Activated CD4-positive, alpha-beta T cell treated with anti-CD3 and anti-CD28 coated beads, Interleukin-10, Interleukin-2, amounts not matched to agents 100 ng/mL and 50 ng/mL, durations not matched to agents 16 hours and 8 hours (primary cell): Measurements from ENCODE around the gene TH.

ENCODE experiments used
- DNase-seq: peaks from one replicate; pipeline ENCODE4 v3.0.0-alpha.2; 2020

Gene TH

DNA sequence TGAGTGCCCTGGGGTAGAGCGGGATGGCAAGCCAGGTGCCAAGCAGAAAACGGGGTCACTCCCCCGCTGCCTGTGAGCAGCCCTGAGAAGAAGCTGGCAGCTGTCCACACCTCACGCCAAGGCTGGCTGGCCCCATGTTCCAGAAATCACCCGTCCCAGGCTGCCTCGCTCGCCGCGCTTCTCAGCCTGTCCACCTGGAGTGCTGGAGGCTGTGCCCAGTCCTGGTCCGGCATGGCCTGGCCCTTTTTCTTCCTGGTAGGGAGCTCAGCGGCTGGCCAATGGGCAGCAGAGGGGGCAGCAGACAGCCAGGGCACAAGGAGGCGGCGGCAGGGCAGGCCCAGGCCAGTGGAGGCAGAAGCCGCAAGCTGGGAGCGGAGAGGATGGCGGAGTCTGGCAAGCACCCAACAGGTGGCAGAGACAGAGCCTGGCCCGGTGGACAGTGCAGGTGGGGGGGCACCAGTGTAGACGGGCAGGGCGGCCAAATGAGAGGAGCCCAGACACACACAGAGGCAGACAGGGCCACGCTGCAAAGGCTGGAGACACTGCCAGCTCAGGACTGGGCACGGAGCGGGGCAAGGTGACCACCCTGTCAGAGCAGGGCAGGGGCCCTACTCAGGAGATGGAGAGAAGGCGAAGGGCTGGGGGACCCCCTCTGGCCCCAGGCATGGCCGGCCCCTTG lies 37.2 kb upstream of the TH start:
- no peak for DNase-seq

DNA sequence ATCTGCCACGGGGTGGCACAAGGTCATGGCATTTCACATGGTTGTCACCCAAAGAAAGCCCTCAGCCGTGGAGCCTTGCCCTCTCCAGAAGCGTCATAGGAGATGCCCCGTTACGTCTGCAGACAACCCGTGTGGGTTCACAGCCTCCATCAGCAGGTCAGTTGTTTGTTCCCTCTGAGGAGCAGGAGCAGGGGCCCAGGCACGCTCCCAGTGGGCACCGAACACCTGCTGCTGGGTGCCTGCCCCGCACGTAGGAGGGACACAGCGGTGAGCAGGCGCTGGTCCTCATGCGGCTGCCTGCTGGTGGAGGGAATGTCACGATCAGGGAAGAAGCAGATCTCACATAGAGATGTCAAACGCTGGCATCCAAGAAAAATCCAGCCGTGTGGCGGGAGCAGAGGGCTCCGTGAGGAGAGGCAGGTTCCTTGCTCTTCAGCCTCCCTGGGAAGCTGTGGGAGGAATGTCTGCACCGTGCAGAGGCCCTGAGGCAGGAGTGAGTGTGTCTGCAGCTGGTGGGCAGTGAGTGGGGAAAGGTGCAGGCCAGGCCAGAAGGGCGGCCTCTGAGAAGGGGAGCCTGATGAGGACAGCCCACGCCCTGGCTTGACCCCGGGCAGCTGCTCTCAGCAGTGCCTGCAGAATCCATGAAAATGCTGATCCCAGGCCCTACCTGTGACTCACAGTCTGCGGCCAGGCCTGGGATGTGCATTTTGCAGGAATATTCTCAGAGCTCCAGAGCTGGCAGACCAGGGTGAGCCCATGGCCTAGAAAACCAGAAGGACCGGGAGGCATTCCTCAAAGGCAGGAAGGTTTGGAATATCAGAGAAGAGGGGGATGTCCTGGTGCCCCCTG lies 36.4 kb upstream of the TH start:
- DNase-seq, result no peak

- DNase-seq, result no peak
Observed at GRCh38 chr11:2207212-2207611, 35.6 kb upstream of the TH start.

DNA sequence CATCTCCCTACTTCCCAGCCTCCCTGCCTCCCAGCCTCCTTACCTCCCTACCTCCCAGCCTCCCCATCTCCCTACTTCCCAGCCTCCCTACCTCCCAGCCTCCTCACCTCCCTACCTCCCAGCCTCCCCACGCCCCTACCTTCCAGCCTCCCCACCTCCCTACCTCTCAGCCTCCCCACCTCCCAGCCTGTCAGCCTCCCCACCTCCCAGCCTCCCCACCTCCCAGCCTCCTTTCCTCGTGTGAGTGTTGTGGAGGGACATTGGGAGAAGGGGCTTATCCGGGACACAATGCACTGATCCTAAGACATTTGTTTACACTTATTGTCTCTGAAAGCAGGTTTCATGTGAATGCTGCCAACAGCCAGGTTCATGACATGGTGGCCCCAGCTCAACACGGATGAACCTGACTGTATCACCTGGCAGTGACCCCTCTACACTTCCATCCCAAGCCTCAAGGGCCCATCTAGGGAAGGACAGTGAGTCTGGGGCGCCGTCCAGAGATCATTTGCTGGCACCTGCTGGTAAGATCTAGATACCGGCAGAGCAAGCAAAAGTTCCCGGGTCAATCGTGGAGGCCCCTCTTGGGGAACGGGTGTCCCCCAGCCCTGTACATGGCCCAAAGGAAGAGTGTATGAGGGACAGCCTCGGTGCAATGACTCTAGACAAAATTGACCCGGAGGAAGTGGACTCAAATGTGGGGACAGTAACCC lies 34.5 kb upstream of the TH start:
- no peak for DNase-seq

GRCh38 chr11:2205214-2205720 lies 33.7 kb upstream of the TH start:
- DNase-seq, result no peak

DNA sequence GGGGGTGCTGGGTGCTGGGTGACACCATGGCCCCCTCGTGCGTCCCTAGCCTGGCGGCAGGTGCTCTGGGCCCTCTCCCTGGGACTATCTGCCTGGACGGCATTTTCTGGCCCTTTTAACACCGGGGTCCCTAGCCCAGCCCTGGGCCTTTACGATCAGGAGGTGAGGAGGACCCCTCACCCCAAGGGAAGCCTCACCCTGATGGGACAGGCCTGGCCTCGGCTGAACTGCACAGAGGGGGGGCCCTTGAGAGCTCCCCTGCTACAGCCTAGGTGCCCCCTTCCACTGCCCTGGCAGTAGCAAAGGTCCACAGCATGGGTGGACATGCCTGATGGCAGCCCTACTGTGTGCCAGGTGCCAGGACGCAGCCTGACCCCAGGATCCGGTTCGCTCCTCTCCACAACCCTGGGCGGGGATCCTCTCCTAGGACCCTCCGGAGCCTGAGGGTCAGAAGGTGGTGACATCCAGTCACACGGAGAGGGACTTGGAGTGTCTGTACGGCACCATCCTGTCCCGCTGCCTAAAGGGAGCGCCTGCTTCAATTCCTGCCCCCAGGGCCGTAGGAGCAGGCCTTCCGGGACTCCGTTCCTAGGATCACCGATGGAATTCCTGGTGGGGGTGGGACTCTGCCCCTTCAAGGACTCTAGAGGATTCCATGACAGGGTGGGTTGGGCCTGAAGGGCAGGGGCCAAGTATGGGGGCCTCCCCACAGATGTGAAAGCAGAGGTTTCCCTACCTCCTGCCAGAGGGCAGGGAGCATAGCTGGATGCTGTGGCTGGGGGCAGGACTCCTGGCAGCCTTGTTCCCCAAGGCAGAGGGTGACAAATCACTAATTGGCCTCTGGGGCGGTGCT lies 33.0 kb upstream of the TH start:
- DNase-seq, result no peak

DNA sequence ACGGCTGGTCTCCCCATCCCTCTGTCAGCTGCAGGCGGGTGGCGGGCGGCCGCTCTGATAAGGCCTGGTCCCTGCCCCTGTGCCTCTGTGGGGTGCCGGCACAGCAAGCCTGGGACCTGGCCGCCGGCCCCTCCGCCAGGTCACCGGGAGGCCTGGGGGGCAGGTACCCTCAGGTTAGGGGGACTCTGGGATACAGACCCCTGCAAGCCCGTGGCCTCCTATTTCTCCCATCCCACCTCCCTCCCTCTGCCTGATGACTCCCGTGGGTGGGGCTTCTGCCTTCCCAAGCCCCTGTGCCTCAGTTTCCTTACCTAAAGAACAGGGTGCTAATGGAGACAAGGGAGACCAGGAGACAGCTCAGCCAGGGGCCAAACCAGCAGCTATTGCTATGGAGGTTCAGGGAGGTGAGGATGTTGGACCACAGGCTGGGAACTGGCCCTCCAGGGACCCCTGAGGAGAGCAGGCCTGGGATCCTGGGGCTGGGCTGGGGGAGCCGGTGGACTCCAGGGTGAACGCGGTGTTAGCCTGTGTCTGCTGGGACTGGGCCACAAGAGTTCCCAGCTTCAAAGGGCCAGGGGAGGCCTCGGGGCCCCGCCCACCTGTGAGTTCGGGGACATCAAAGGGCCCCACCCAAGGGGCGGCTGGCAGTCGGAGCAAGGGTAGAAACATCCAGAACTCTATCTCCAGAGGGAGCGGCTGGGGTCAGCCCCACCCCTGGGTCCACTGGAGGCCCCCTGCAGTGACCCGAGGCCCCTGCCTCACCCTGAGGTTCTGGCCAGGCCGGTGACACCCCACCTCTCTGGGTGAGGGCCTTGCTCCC lies 32.0 kb upstream of the TH start:
- no peak for DNase-seq

GRCh38 chr11:2202900-2203439 lies 31.4 kb upstream of the TH start:
- no peak for DNase-seq

- no peak for DNase-seq
Observed at GRCh38 chr11:2202071-2202899, 30.7 kb upstream of the TH start.

DNA sequence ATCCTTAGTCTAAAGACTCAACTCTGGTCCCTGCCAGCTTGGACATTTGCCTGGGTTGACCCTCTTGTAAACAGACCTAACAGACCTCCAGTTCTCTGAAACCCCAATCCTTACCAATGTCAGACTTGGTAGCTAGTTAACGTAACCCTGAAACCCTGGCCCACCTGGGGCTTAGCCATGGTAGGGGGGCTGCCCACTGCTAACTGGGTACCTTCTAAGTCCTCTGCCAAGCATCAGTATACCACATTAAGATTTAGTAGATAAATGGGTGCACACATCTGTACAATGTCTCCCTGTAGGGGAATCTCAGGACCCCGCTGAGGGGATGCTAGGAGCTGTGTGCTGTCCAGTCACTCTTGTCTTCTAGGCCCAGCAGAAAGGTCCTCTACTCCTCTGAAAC lies 29.9 kb upstream of the TH start:
- DNase-seq, result no peak

DNA sequence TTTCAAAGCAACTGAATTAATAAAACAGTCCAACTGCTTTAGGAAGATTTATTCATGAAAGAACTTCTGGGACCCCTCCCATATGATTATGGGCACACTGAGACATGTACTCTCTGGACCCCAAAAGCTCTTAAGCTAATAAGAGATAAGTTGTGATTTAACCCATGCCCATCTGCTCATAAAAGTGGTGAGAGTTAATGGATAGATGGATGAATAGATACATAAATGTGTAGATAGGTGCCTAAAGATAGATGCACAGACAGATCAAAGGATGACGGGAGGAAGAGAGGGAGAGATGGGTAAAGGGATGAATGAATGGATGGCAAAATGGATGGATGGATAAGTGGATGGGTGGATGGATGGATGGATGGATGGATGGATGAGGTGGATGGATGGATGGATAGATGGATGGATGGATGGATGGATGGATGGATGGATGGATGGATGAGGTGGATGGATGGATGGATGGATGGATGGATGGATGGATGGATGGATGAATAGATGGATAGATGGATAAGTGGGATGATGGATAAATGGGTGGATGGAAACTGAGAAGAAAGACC lies 29.4 kb upstream of the TH start:
- no peak for DNase-seq

DNA sequence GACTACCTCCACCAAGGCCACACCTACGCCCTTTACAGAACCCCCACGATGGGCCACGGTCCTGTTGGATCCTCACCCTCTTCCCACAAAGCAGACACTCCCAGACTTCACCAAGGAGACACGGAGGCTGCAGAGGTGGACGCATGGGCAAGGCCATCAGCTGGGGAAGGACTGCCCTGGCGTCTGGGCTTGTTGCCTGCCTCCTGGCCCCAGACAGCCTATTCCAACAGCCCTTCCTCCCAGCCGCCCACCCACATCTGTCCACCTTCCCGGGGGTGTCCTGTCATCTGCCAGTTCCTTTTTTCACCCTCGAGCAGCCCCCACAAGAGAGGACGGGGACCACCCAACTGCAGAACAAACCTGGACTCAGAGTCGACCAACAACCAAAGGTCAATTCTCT lies 28.9 kb upstream of the TH start:
- no peak for DNase-seq

GRCh38 chr11:2199466-2200341 lies 28.1 kb upstream of the TH start:
- no peak for DNase-seq

GRCh38 chr11:2198621-2199365 lies 27.2 kb upstream of the TH start:
- no peak for DNase-seq

GRCh38 chr11:2197771-2198520 lies 26.3 kb upstream of the TH start:
- DNase-seq, result no peak

GRCh38 chr11:2196970-2197770 lies 25.6 kb upstream of the TH start:
- DNase-seq, result peak; percentile 72

DNA sequence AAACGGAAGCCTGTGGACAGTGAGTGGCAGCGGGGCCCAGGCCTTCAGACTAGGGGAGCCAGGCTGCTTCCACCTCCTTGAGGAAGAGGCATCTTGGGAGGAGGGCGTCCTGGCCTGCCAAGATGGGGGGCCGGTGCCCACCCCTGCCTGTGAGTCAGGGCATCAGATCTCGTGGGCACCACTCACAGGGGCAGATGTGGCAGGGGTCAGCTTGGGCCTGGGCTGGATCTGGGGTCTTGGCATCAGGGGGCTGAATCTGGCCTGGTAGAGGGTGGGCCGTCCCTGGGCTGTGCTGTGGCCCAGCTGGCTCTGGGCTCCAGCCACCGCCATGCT lies 24.1 kb upstream of the TH start:
- DNase-seq, result no peak
